Adrenal gland (tissue), 5 donors: ENCODE data around the gene KRT31.

Source experiments
- POLR2A ChIP-seq, 2 donors: fragments of 450-650 bp; IDR thresholded peaks; one replicate each; pipeline ENCODE4 v1.6.1; 2017; ENCODE audit warnings: antibody characterized with exemption in 2 of 2, mild to moderate bottlenecking in 2 of 2, moderate library complexity in 1 of 2
- TF ChIP-seq, protein P1 (sequence below), 6 experiments: fragments of 450-650 bp in 4 of 6; fragments of 200-600 bp in 2 of 6; sonication (generic) in 1 of 6; IDR thresholded peaks; 1 replicate in 5 of 6; 2 replicates in 1 of 6; pipeline versions ENCODE4 v1.5.1 to v1.8.0; 2016 to 2021; ENCODE audit warnings: antibody characterized with exemption in 6 of 6, mild to moderate bottlenecking in 2 of 6, moderate library complexity in 1 of 6
- donor health status: DM: no; HTN: no; CAD: no.

DNA sequence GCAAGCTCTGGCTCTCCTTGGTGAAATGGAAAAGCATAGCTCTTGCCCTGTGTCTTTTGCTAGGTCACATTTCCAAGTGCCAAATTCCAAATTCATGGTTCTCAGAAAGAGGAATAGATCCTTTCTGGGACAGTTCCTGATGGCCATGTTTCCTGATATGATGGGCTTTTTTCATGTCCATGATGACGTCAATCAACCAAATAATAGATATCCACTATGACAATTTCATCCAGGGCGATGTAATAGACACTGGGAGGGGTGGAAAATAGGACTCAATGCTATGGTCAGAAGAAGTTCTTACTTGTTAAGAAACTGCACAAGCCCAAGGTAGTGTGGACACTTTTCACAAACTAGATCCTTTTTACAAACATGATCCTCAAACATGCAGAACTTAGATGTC lies 46.2 kb downstream of the KRT31 start:
- TF ChIP-seq, protein P1, sequence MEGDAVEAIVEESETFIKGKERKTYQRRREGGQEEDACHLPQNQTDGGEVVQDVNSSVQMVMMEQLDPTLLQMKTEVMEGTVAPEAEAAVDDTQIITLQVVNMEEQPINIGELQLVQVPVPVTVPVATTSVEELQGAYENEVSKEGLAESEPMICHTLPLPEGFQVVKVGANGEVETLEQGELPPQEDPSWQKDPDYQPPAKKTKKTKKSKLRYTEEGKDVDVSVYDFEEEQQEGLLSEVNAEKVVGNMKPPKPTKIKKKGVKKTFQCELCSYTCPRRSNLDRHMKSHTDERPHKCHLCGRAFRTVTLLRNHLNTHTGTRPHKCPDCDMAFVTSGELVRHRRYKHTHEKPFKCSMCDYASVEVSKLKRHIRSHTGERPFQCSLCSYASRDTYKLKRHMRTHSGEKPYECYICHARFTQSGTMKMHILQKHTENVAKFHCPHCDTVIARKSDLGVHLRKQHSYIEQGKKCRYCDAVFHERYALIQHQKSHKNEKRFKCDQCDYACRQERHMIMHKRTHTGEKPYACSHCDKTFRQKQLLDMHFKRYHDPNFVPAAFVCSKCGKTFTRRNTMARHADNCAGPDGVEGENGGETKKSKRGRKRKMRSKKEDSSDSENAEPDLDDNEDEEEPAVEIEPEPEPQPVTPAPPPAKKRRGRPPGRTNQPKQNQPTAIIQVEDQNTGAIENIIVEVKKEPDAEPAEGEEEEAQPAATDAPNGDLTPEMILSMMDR (IDR thresholded peaks at IDR 0.05): no peak
- no peak for TF ChIP-seq POLR2A (IDR thresholded peaks at IDR 0.05)
